Ishikawa (cell line): ENCODE measurements around the gene CHST14.

Experiments used
- CEBPB ChIP-seq: IDR thresholded peaks from 2 replicates; pipeline ENCODE4 v1.6.1; 2012
- EGR1 ChIP-seq: IDR thresholded peaks from 2 replicates; pipeline ENCODE4 v1.6.1; 2012
- EP300 ChIP-seq: IDR thresholded peaks from 2 replicates; pipeline ENCODE4 v1.6.1; 2012; ENCODE audit warnings: borderline replicate concordance
- FOXM1 ChIP-seq: IDR thresholded peaks from 2 replicates; pipeline ENCODE4 v1.6.1; 2012; ENCODE audit warnings: low read depth, borderline replicate concordance
- MAX ChIP-seq: IDR thresholded peaks from 2 replicates; pipeline ENCODE4 v1.6.1; 2012
- RAD21 ChIP-seq: IDR thresholded peaks from 2 replicates; pipeline ENCODE4 v1.6.1; 2012; ENCODE audit warnings: low read depth
- REST ChIP-seq: IDR thresholded peaks from 2 replicates; pipeline ENCODE4 v1.6.1; 2012; ENCODE audit warnings: low read depth, mild to moderate bottlenecking
- YY1 ChIP-seq: IDR thresholded peaks from 2 replicates; pipeline ENCODE4 v1.6.1; 2012; ENCODE audit warnings: low read depth
- ZBTB7A ChIP-seq: IDR thresholded peaks from 2 replicates; pipeline ENCODE4 v1.6.1; 2012; ENCODE audit warnings: low read depth

- TF ChIP-seq ZBTB7A (no peak), CEBPB (no peak), EGR1 (no peak), MAX (no peak), EP300 (no peak), RAD21 (no peak), YY1 (no peak), REST (no peak), FOXM1 (no peak)
These were observed 6.8 kb upstream of the CHST14 start for GRCh38 chr15:40463886-40464545.
